ENCODE results near the gene SMIM27. TPM values are rescaled to one million over a fixed set of nuclear protein-coding genes. Genes with fewer than 3 reads are reported as not detected.

The SMIM27 gene
- total and polyA plus RNA-seq, 2 of the 13 experiments (the other 11 are each of a cell fraction or from before 2014, with no cell fraction given), result 17.9 to 19.0 TPM

DNA sequence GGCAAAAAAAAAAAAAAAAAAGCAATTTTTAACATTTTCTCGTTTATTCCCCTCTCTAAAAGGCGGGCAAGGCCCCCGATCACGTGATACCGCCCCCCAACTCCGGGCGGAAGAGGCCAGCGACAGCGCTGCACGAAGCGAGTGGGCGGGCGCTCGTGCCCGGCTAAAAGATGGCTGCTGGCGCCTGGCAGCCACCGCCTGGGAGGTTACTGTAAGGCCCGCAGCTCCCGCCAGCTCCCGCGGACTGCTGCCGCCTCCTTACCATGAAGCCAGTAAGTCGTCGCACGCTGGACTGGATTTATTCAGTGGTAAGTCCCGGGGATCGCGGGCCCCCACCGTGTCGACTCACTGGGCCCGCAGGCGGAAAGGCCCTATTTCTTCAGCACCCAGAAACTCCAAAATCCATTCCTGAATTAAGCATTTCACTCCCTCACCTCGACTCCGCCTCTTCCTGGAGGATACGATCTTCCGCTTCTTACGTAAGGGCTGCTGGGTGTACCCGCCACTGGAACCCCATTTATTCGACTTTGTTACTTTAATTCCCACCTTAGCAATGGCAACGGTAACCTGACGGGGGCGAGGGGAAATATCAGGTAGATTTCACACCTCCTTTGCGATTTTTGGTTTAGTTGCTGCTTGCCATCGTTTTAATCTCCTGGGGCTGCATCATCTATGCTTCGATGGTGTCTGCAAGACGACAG is at the start of gene SMIM27, which contains the start of gene TOPORS (continued):
- TF ChIP-seq LCORL (IDR thresholded peaks at IDR 0.05), result no peak
- TF ChIP-seq LCORL (CRISPR knock-in tag; IDR thresholded peaks at IDR 0.05), result no peak
- no peak for TF ChIP-seq ZFP90 (CRISPR knock-in tag; IDR thresholded peaks at IDR 0.05; ENCODE audit: borderline replicate concordance)
- TF ChIP-seq, protein P1, sequence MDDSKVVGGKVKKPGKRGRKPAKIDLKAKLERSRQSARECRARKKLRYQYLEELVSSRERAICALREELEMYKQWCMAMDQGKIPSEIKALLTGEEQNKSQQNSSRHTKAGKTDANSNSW (CRISPR knock-in tag; IDR thresholded peaks at IDR 0.05; ENCODE audit: borderline replicate concordance), result no peak
- no peak for TF ChIP-seq ZEB1 (IDR thresholded peaks at IDR 0.05; ENCODE audit: insufficient replicate concordance, low read depth)
- TF ChIP-seq, protein P2, sequence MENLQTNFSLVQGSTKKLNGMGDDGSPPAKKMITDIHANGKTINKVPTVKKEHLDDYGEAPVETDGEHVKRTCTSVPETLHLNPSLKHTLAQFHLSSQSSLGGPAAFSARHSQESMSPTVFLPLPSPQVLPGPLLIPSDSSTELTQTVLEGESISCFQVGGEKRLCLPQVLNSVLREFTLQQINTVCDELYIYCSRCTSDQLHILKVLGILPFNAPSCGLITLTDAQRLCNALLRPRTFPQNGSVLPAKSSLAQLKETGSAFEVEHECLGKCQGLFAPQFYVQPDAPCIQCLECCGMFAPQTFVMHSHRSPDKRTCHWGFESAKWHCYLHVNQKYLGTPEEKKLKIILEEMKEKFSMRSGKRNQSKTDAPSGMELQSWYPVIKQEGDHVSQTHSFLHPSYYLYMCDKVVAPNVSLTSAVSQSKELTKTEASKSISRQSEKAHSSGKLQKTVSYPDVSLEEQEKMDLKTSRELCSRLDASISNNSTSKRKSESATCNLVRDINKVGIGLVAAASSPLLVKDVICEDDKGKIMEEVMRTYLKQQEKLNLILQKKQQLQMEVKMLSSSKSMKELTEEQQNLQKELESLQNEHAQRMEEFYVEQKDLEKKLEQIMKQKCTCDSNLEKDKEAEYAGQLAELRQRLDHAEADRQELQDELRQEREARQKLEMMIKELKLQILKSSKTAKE (CRISPR knock-in tag; IDR thresholded peaks at IDR 0.05; ENCODE audit: borderline replicate concordance), result no peak
- TF ChIP-seq, protein P3, sequence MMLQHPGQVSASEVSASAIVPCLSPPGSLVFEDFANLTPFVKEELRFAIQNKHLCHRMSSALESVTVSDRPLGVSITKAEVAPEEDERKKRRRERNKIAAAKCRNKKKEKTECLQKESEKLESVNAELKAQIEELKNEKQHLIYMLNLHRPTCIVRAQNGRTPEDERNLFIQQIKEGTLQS (CRISPR knock-in tag; IDR thresholded peaks at IDR 0.05), result 0 out of 2 replicates have a peak, but pooled peaks have one; percentile 20
- no peak for TF ChIP-seq MLLT10 (CRISPR knock-in tag; IDR thresholded peaks at IDR 0.05)
- peak; percentile 42 for TF ChIP-seq RAD21 (CRISPR knock-in tag; IDR thresholded peaks at IDR 0.05)
- TF ChIP-seq ZNF792 (CRISPR knock-in tag; IDR thresholded peaks at IDR 0.05), result peak; percentile 31
- no peak for TF ChIP-seq ZNF17 (CRISPR knock-in tag; IDR thresholded peaks at IDR 0.05)
- TF ChIP-seq ATAD3A (CRISPR knock-in tag; IDR thresholded peaks at IDR 0.05), result no peak
- TF ChIP-seq TEAD2 (CRISPR knock-in tag; IDR thresholded peaks at IDR 0.05), result no peak
- peak; percentile 47; the same call in 1 of the 2 replicates for TF ChIP-seq ZNF747 (CRISPR knock-in tag; IDR thresholded peaks at IDR 0.05; ENCODE audit: borderline replicate concordance)
- TF ChIP-seq RFXAP (CRISPR knock-in tag; IDR thresholded peaks at IDR 0.05; ENCODE audit: borderline replicate concordance), result peak; percentile 76; the same call in 1 of the 2 replicates
- TF ChIP-seq GABPA (IDR thresholded peaks at IDR 0.05; ENCODE audit: low read depth, low read length), result peak; percentile 61
- TF ChIP-seq GABPA (CRISPR knock-in tag; IDR thresholded peaks at IDR 0.05; ENCODE audit: low read depth), result peak; percentile 87
- no peak; the same call in 1 of the 2 replicates for TF ChIP-seq TOPORS (CRISPR knock-in tag; IDR thresholded peaks at IDR 0.05)
- TF ChIP-seq ZNF605 (CRISPR knock-in tag; IDR thresholded peaks at IDR 0.05), result peak; percentile 90
- peak; percentile 42 for TF ChIP-seq MED8 (CRISPR knock-in tag; IDR thresholded peaks at IDR 0.05; ENCODE audit: insufficient replicate concordance)
- TF ChIP-seq, protein P4, sequence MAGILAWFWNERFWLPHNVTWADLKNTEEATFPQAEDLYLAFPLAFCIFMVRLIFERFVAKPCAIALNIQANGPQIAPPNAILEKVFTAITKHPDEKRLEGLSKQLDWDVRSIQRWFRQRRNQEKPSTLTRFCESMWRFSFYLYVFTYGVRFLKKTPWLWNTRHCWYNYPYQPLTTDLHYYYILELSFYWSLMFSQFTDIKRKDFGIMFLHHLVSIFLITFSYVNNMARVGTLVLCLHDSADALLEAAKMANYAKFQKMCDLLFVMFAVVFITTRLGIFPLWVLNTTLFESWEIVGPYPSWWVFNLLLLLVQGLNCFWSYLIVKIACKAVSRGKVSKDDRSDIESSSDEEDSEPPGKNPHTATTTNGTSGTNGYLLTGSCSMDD (CRISPR knock-in tag; IDR thresholded peaks at IDR 0.05), result no peak
- TF ChIP-seq CEBPB (IDR thresholded peaks at IDR 0.05; ENCODE audit: borderline replicate concordance, low read depth, low read length), result peak; percentile 45; the same call in 1 of the 2 replicates
- TF ChIP-seq XRCC5 (optimal IDR thresholded peaks at IDR 0.05; ENCODE audit: low read length), result peak; percentile 78
- TF ChIP-seq ZMAT3 (CRISPR knock-in tag; conservative IDR thresholded peaks at IDR 0.05), result peak; percentile 70; the same call in 1 of the 2 replicates
- no peak for TF ChIP-seq MATR3 (CRISPR knock-in tag; IDR thresholded peaks at IDR 0.05)
- TF ChIP-seq ZFAT (CRISPR knock-in tag; conservative IDR thresholded peaks at IDR 0.05), result no peak
- TF ChIP-seq, protein P5, sequence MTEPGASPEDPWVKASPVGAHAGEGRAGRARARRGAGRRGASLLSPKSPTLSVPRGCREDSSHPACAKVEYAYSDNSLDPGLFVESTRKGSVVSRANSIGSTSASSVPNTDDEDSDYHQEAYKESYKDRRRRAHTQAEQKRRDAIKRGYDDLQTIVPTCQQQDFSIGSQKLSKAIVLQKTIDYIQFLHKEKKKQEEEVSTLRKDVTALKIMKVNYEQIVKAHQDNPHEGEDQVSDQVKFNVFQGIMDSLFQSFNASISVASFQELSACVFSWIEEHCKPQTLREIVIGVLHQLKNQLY (CRISPR knock-in tag; IDR thresholded peaks at IDR 0.05), result peak; percentile 80
- TF ChIP-seq, protein P6, sequence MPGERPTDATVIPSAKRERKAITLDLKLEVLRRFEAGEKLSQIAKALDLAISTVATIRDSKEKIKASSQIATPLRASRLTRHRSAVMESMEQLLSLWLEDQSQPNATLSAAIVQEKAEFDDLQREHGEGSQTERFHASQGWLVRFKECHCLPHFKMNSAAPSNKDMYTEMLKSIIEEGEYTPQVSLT (CRISPR knock-in tag; IDR thresholded peaks at IDR 0.05; ENCODE audit: borderline replicate concordance, low read depth), result no peak

Measured in HepG2 (cell line).